SU-DHL-6 (cell line): ENCODE measurements around the gene IFFO2.

Experiments
- EZH2phosphoT487 ChIP-seq: fragments of 200-600 bp; sonication (generic), shearing (Covaris generic); conservative IDR thresholded peaks from 2 replicates; pipeline ENCODE4 v1.6.1; 2018; ENCODE audit warnings: mild to moderate bottlenecking, antibody characterized with exemption, low read length, moderate library complexity, mixed read lengths
- TF ChIP-seq, protein P1 (sequence below): fragments of 200-600 bp; sonication (generic); IDR thresholded peaks from one replicate; pipeline ENCODE4 v1.5.1; 2017; ENCODE audit warnings: antibody characterized with exemption, mild to moderate bottlenecking, low read length, moderate library complexity; ENCODE audit not compliant: insufficient read depth, poor library complexity, severe bottlenecking

GRCh38 chr1:18927654-18928272 is 28.7 kb downstream of the IFFO2 start:
- TF ChIP-seq, protein P1, sequence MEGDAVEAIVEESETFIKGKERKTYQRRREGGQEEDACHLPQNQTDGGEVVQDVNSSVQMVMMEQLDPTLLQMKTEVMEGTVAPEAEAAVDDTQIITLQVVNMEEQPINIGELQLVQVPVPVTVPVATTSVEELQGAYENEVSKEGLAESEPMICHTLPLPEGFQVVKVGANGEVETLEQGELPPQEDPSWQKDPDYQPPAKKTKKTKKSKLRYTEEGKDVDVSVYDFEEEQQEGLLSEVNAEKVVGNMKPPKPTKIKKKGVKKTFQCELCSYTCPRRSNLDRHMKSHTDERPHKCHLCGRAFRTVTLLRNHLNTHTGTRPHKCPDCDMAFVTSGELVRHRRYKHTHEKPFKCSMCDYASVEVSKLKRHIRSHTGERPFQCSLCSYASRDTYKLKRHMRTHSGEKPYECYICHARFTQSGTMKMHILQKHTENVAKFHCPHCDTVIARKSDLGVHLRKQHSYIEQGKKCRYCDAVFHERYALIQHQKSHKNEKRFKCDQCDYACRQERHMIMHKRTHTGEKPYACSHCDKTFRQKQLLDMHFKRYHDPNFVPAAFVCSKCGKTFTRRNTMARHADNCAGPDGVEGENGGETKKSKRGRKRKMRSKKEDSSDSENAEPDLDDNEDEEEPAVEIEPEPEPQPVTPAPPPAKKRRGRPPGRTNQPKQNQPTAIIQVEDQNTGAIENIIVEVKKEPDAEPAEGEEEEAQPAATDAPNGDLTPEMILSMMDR, result no peak
- TF ChIP-seq EZH2phosphoT487, result no peak
